Measurements from ENCODE around the gene BPIFB3. TPM values are rescaled to one million over a fixed set of nuclear protein-coding genes. Genes with fewer than 3 reads are reported as not detected.

BPIFB3 gene
- total RNA-seq, 2 donors from 2014 or later: not detected

DNA sequence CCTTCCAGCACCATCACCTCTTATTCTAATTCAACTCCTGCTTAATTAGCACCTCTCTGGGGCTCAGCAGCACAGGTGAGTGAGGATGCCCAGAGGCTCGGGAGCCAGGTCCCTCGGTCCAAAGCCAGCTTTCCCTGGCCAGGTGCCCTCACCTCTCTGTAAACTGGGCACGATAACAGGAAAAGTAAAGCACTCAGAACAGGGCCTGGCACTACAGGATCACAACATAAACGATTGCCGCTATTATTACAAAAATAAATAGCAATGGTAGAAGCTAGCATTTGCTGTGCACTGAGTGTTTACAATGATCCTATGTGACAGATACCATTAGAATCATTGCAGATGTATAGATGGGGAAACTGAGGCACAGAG is 43.6 kb upstream of the BPIFB3 start:
- Histone ChIP-seq H3K36me3 (replicated peaks in 1 of 2; ENCODE audit: insufficient read depth in 1 of 2, low read depth in 2 of 2) (no peaks in the 10 kb centered on the region), H3K27ac (no peak overlapping the region), H3K27me3 (no peaks in the 10 kb centered on the region), H3K4me3 (no peak overlapping the region), H3K4me1 (no peaks in the 10 kb centered on the region), H3K9me3 (no peaks in the 10 kb centered on the region)
- intact Hi-C loops (cut with DNase I): no loop called here
- WGBS, 2 donors: 26 to 49% methylated on average over 5 of the region's 5 CpGs
- DNase-seq (no peak), ATAC-seq (no peak)
- TF ChIP-seq POLR2A (IDR thresholded peaks at IDR 0.05): no peak
- TF ChIP-seq, protein P1, sequence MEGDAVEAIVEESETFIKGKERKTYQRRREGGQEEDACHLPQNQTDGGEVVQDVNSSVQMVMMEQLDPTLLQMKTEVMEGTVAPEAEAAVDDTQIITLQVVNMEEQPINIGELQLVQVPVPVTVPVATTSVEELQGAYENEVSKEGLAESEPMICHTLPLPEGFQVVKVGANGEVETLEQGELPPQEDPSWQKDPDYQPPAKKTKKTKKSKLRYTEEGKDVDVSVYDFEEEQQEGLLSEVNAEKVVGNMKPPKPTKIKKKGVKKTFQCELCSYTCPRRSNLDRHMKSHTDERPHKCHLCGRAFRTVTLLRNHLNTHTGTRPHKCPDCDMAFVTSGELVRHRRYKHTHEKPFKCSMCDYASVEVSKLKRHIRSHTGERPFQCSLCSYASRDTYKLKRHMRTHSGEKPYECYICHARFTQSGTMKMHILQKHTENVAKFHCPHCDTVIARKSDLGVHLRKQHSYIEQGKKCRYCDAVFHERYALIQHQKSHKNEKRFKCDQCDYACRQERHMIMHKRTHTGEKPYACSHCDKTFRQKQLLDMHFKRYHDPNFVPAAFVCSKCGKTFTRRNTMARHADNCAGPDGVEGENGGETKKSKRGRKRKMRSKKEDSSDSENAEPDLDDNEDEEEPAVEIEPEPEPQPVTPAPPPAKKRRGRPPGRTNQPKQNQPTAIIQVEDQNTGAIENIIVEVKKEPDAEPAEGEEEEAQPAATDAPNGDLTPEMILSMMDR (IDR thresholded peaks at IDR 0.05): no peak

DNA sequence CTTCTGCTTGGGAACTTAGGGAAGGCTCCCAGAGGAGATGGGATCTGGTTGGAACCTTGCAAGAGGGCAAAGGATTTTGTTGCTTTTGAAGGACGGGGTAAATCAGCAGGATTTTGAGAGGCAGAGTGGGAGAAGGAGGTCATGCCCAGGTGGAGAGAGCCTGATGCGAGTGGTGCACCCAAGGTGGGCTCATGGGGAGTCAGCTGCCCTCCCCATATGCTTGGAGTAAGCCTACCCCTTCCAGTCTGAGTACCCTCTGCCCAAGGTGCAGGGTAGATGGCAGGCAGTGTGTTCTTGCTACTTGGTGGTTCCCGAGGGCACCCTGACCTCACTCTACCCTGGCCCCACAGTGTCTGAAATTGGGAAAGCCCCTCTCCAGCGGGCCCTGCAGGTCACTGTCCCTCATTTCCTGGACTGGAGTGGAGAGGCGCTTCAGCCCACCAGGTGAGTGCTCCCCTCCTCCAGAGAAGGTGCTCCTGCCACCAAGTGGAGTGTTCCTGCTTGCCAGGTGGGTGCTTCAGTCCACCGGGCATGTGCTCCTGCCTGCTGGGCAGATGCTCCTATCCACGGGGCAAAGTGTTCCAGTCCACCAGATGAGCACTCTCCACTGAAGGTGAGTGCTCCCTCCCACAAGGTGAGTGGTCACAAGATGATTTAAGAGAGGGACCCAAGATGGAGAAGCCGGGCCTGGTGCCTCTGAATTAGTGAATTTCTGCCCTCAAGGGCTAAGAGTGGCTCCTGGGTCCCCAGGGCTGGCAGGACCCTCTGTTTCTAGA is 42.8 kb upstream of the BPIFB3 start:
- no peak for ATAC-seq
- Histone ChIP-seq H3K36me3 (replicated peaks in 1 of 2; ENCODE audit: insufficient read depth in 1 of 2, low read depth in 2 of 2) (no peaks in the 10 kb centered on the region), H3K4me3 (no peak overlapping the region), H3K27me3 (no peaks in the 10 kb centered on the region), H3K27ac (no peak overlapping the region), H3K9me3 (no peaks in the 10 kb centered on the region), H3K4me1 (no peaks in the 10 kb centered on the region)
- intact Hi-C loops (cut with DNase I): no loop called here
- TF ChIP-seq, protein P1 (IDR thresholded peaks at IDR 0.05): no peak
- TF ChIP-seq POLR2A (IDR thresholded peaks at IDR 0.05): no peak
- DNase-seq: no peak
- 69 to 70% methylated on average over 5 to 8 of the region's 8 CpGs for WGBS, 2 donors

DNA sequence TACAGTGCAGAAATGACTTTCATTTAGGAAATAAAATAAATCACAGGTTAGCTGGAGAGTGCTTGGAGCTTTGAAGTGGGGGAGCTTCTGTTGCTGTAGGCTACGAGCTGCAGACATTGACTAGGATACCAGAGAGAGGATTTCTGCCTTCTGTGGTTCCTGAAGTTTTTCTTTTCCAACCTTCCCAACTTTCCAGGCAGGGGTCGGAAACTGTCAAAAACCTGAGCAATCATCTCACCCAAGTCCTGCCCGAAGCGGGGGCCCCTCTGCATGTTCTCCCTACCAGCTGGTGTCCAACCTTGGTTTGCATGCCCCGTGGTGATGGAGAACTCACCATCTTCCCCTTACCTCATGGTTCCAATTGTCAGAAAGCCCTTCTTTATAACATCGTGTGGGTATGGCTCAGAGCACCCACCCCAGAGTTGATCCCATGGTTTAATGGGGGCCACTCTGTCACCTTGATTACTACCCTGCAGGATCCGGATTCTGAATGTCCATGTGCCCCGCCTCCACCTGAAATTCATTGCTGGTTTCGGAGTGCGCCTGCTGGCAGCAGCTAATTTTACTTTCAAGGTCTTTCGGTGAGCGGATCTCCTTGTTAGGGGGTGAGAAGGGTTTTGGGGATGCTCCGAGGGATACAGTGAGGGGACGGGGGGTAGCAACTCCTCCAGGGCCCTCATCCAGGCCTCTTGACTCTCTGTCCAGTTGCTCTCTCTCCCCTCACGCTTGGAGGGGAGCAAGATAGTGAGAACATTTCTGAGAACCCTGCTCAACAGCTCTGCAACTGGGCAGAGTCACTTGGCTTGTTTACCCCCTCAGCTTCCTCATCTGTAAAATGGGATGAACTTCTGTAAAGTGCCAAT is 41.1 kb upstream of the BPIFB3 start:
- Histone ChIP-seq H3K36me3 (replicated peaks in 1 of 2; ENCODE audit: insufficient read depth in 1 of 2, low read depth in 2 of 2) (no peaks in the 10 kb centered on the region), H3K9me3 (no peaks in the 10 kb centered on the region), H3K27me3 (no peaks in the 10 kb centered on the region), H3K4me3 (no peak overlapping the region), H3K4me1 (no peaks in the 10 kb centered on the region), H3K27ac (no peak overlapping the region)
- WGBS, 2 donors: 62 to 63% methylated on average over 15 of the region's 15 CpGs
- TF ChIP-seq, protein P1 (IDR thresholded peaks at IDR 0.05): no peak
- TF ChIP-seq POLR2A (IDR thresholded peaks at IDR 0.05): no peak
- intact Hi-C loops (cut with DNase I): no loop called here
- ATAC-seq (no peak), DNase-seq (no peak)

DNA sequence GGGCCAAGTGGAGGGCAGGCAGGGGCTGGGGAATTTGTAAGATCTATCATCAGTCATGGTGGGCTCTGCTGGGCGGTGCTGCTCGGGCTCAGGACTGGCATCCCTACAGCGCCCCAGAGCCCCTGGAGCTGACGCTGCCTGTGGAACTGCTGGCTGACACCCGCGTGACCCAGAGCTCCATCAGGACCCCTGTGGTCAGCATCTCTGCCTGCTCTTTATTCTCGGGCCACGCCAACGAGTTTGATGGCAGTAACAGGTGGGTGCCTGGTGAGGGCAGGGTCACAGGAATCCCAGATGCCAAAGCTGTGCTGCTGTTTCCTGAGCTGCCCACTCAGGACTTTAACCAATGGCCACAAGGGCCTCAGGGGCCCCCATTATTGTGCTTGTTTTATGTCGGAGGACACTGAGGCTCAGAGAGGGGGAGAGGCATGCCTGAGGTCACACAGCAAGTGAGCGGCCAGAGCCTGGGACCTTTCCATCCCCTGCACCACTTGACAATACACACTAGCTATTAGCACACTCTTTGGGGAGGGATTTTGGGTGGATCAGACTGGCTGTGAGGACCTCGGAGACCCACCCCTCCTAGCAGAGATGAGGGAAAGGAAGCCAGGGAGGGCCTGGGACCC is 39.9 kb upstream of the BPIFB3 start:
- Histone ChIP-seq H3K9me3 (no peaks in the 10 kb centered on the region), H3K36me3 (replicated peaks in 1 of 2; ENCODE audit: insufficient read depth in 1 of 2, low read depth in 2 of 2) (no peaks in the 10 kb centered on the region), H3K27ac (no peak overlapping the region), H3K4me1 (no peaks in the 10 kb centered on the region), H3K4me3 (no peak overlapping the region), H3K27me3 (no peaks in the 10 kb centered on the region)
- ATAC-seq (no peak), DNase-seq (no peak)
- no peak for TF ChIP-seq POLR2A (IDR thresholded peaks at IDR 0.05)
- TF ChIP-seq, protein P1 (IDR thresholded peaks at IDR 0.05): no peak
- intact Hi-C loops (cut with DNase I): no loop called here
- 58 to 60% methylated on average over 1 to 10 of the region's 12 CpGs for WGBS, 2 donors
